Skeletal muscle tissue (tissue), 4 donors: ENCODE measurements around the gene ADAM12. TPM values are rescaled to one million over a fixed set of nuclear protein-coding genes. Genes with fewer than 3 reads are reported as not detected.
"Not testable (repeated sequence)": the region's sequence is repeated elsewhere in the genome, so short reads cannot be mapped to it uniquely, and the experiment has no call there.

Experiments
- H3K27ac ChIP-seq: one replicate; pipeline ENCODE4 v1.7.0; 2013; ENCODE audit warnings: mild to moderate bottlenecking, low read depth, low read length, inconsistent platforms
- H3K27me3 ChIP-seq, 3 donors: one replicate each; pipeline ENCODE4 v1.7.0; 2013; ENCODE audit warnings: low read length in 3 of 3; ENCODE audit not compliant: control insufficient read depth in 3 of 3, insufficient read depth in 3 of 3
- H3K36me3 ChIP-seq, 3 donors: one replicate each; pipeline ENCODE4 v1.7.0; 2013; ENCODE audit warnings: low read length in 3 of 3; ENCODE audit not compliant: control insufficient read depth in 3 of 3, insufficient read depth in 3 of 3
- H3K4me1 ChIP-seq, 3 donors: one replicate each; pipeline ENCODE4 v1.7.0; 2013; ENCODE audit warnings: low read length in 3 of 3, mild to moderate bottlenecking in 3 of 3; ENCODE audit not compliant: control insufficient read depth in 3 of 3, insufficient read depth in 3 of 3
- H3K4me3 ChIP-seq, 3 donors: one replicate each; pipeline ENCODE4 v1.7.0; 2013; ENCODE audit warnings: low read length in 3 of 3
- H3K9ac ChIP-seq, 3 donors: one replicate each; pipeline ENCODE4 v1.7.0; 2013; ENCODE audit warnings: low read length in 3 of 3, mild to moderate bottlenecking in 3 of 3, moderate library complexity in 2 of 3, low read depth in 1 of 3
- H3K9me3 ChIP-seq, 3 donors: one replicate each; pipeline ENCODE4 v1.7.0; 2013; ENCODE audit warnings: low read length in 3 of 3; ENCODE audit not compliant: control insufficient read depth in 3 of 3
- total RNA-seq: library from RNA; depleted of rRNA; stranded (reverse); fragments of >200 nt; gene quantifications from one replicate; pipeline ENCODE4 v1.2.3, GENCODE V29; 2014
- donor health status: Osteomylitis.

Gene ADAM12
- total RNA-seq, 1 donor from 2014 or later, result 13.0 TPM

- no peaks in the 10 kb centered on the region for H3K36me3 ChIP-seq
- peaks cover 0 to 3% (median 0%) of the 10 kb centered on the region in 3 donors for H3K27me3 ChIP-seq
- H3K4me1 ChIP-seq, result peaks cover 6 to 13% (median 8%) of the 10 kb centered on the region in 3 donors
- H3K27ac ChIP-seq, result no peak overlapping the region
- no peaks in the 10 kb centered on the region for H3K9me3 ChIP-seq
- no peak overlapping the region for H3K9ac ChIP-seq
- no peak overlapping the region for H3K4me3 ChIP-seq
Measured at GRCh38 chr10:126059076-126059826, 329.0 kb downstream of the ADAM12 start.

DNA sequence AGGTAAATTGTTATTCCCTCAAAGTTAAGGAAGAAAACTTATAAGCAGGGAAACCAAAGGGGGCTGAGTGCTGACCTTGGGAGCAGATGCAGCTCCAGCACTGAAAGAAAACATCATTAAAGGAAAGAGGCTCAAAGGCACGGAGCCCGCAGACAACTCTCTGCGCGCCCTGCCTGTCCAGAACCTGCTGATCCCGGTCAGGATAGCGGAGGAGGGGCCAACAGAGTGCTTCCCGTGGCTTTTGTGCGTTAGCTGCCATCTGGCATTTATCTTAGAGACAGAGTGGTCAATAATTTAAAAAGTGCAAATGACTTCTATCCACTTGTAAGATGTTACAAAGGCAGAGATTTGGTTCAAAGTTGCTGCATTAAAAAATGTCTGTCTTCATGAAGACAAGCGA is 329.8 kb downstream of the ADAM12 start:
- Histone ChIP-seq H3K27me3 (peaks cover 0 to 3% (median 0%) of the 10 kb centered on the region in 3 donors), H3K36me3 (no peaks in the 10 kb centered on the region), H3K9ac (no peak overlapping the region), H3K4me1 (peaks cover 5 to 13% (median 6%) of the 10 kb centered on the region in 3 donors), H3K27ac (no peak overlapping the region), H3K9me3 (no peaks in the 10 kb centered on the region), H3K4me3 (no peak overlapping the region)

GRCh38 chr10:126058104-126058503 is 330.2 kb downstream of the ADAM12 start:
- Histone ChIP-seq H3K4me1 (peaks cover 2 to 13% (median 6%) of the 10 kb centered on the region in 3 donors), H3K9ac (no peak overlapping the region), H3K9me3 (no peaks in the 10 kb centered on the region), H3K36me3 (no peaks in the 10 kb centered on the region), H3K27me3 (peaks cover 0 to 3% (median 0%) of the 10 kb centered on the region in 3 donors), H3K27ac (no peak overlapping the region), H3K4me3 (no peak overlapping the region)

DNA sequence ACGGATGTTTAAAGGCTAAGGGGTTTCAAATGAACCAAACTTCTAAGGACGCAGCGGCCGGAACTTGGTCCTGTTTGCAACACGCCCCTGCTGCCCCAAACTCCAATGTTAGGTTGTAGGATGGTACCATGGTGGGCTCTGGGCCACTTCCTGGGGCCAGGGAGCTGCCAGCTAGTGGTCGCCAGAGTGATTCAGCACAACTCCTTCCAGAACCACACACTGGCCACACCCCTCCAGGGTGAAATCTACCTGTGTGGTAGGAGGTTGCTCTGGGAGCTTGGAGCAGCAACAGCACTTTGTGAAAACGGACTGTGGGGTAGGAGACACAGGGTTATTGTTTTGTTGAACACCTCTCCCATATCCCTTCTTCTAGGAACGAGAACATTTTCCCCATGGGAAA is 330.8 kb downstream of the ADAM12 start:
- no peaks in the 10 kb centered on the region for H3K36me3 ChIP-seq
- no peaks in the 10 kb centered on the region for H3K9me3 ChIP-seq
- H3K9ac ChIP-seq, result no peak overlapping the region
- H3K27ac ChIP-seq, result no peak overlapping the region
- peaks cover 0 to 3% (median 0%) of the 10 kb centered on the region in 3 donors for H3K27me3 ChIP-seq
- H3K4me1 ChIP-seq, result peaks cover 0 to 9% (median 0%) of the 10 kb centered on the region in 3 donors
- H3K4me3 ChIP-seq, result no peak overlapping the region

- Histone ChIP-seq H3K4me1 (peaks cover 3 to 11% (median 6%) of the 10 kb centered on the region in 3 donors), H3K9ac (no peak overlapping the region), H3K27ac (no peak overlapping the region), H3K4me3 (no peak overlapping the region), H3K36me3 (no peaks in the 10 kb centered on the region), H3K27me3 (peaks cover 0 to 3% (median 0%) of the 10 kb centered on the region in 3 donors), H3K9me3 (no peaks in the 10 kb centered on the region)
Measured at GRCh38 chr10:126054191-126054590, 334.1 kb downstream of the ADAM12 start.

- H3K4me3 ChIP-seq, result no peak overlapping the region
- no peaks in the 10 kb centered on the region for H3K36me3 ChIP-seq
- peaks cover 3 to 11% (median 6%) of the 10 kb centered on the region in 3 donors for H3K4me1 ChIP-seq
- no peaks in the 10 kb centered on the region for H3K9me3 ChIP-seq
- H3K27me3 ChIP-seq, result no peaks in the 10 kb centered on the region
- H3K9ac ChIP-seq, result no peak overlapping the region
- no peak overlapping the region for H3K27ac ChIP-seq
Measured at GRCh38 chr10:126052171-126052570, 336.1 kb downstream of the ADAM12 start.

DNA sequence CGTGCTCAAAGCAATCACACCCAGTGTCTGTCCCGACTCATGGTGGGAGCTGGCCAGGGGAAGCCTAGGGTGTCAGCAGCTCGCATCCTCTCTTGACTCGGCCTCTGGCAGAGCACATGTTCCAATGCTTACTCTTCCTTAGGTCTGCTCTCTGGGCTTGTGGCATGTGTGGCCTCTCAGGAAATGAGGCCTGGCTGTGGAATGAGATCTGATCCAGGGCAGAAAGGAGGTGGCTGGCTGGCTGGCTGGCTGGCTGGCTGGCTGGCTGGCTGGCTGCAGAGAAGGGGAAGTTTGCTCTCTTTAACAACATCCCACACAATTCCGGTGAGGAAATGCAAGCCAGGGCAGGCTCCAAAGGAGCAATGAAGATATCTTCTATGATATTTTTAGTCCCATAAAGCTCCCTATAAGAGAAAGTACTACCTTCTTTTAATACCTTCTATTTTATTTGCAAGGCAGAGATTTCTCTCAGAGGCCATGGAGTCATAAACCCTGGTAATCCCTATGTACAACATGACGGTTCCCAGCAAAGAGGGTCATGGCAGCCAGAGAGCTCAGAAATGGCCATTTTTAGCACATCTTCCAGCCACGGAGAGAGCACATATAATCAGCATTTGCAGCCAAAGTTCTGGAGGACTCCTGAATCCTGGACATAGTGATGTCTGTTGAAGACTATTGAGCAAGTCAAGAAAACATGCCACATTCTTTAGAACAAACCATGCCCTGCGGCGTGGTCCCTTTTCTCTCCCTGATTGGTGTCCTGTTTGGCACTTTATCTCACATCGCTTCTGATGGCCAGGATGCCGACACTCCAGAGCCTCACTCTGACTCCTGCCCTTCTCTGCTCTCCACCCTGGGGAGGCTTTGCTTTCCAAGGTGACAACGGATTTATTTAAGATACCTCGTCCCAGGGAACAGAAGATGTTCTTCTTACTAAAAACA is 338.2 kb downstream of the ADAM12 start:
- no peak overlapping the region for H3K27ac ChIP-seq
- no peak overlapping the region for H3K9ac ChIP-seq

DNA sequence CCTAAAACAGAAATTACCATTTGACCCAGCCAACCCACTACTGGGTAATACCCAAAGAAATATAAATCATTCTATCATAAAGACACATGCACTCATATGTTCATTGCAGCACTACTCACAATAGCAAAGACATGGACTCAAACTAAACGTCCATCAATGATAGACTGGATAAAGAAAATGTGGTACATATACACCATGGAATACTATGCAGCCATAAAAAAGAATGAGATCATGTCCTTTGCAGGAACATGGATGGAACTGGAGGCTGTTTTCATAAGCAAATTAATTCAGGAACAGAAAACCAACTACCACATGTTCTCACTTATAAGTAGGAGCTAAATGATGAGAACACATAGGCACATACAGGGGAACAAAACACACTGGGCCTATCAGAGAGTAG is 340.5 kb downstream of the ADAM12 start:
- not testable (repeated sequence) for H3K36me3 ChIP-seq, H3K4me3 ChIP-seq, H3K9me3 ChIP-seq, H3K9ac ChIP-seq, H3K27me3 ChIP-seq, H3K27ac ChIP-seq
- peaks cover 5 to 13% (median 6%) of the 10 kb centered on the region in 3 donors for H3K4me1 ChIP-seq

More for the DNA sequence above, 338.2 kb downstream of the ADAM12 start:
- Histone ChIP-seq H3K36me3 (no peaks in the 10 kb centered on the region), H3K9me3 (no peaks in the 10 kb centered on the region), H3K4me1 (peaks cover 3 to 11% (median 6%) of the 10 kb centered on the region in 3 donors), H3K4me3 (no peak overlapping the region), H3K27me3 (no peaks in the 10 kb centered on the region)

DNA sequence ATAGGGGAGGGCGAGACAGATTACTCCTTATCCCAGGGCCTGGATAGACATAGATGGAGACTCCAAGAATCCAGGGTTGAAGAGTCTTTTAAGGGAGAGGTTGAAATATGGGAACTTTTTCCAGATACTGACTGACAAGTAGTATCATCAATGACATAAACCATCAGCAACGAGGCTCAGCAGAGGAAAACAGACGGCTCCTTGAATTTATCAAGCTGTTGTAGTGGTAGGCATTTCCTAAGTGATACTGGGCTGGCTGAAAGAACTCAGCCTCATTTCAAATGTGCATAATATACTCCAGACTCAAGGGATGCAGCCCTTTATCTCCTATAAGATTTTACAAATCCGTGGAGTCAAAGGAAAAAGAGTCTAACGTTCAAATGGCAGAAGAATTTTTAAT is 341.4 kb downstream of the ADAM12 start:
- H3K9me3 ChIP-seq, result no peaks in the 10 kb centered on the region
- H3K4me3 ChIP-seq, result no peak overlapping the region
- no peak overlapping the region for H3K9ac ChIP-seq
- no peaks in the 10 kb centered on the region for H3K36me3 ChIP-seq
- peaks cover 14 to 22% (median 15%) of the 10 kb centered on the region in 3 donors for H3K4me1 ChIP-seq
- no peak overlapping the region for H3K27ac ChIP-seq
- H3K27me3 ChIP-seq, result no peaks in the 10 kb centered on the region

DNA sequence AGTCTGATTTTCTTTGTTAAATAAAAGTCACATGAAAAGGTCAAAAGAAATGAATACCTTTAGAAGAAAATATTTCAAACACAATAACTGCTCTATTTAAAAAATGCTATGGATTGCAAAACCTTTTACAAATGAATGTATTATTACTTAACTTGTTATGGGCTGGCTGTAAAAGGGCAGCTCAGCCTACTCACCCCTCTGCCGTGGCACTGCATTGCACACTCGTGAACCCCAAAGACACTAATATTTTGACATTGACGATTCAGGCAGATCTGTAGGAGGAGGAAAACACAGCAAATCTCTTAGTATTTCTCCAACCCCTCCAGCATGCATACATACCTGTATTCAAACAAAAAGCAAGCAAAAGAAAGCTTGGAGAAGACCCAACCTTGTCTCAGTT is 342.4 kb downstream of the ADAM12 start:
- Histone ChIP-seq H3K27ac (no peak overlapping the region), H3K9ac (no peak overlapping the region), H3K27me3 (no peaks in the 10 kb centered on the region), H3K36me3 (no peaks in the 10 kb centered on the region), H3K4me1 (peaks cover 19 to 29% (median 19%) of the 10 kb centered on the region in 3 donors), H3K9me3 (no peaks in the 10 kb centered on the region), H3K4me3 (no peak overlapping the region)
